ENCODE data around the gene TMEM53. TPM values are rescaled to one million over a fixed set of nuclear protein-coding genes. Genes with fewer than 3 reads are reported as not detected.

TMEM53 gene
- total and polyA plus RNA-seq, 11 donors, result 8.5 to 20.0 (median 12.5) TPM

GRCh38 chr1:44617703-44618029, 56.6 kb downstream of the TMEM53 start:
- DNase-seq (no peak), ATAC-seq (no peak)
- H3K27ac ChIP-seq, result no peak overlapping the region
- peaks cover 0 to 16% (median 0%) of the 10 kb centered on the region in 9 donors for H3K27me3 ChIP-seq
- no peaks in the 10 kb centered on the region for H3K9me3 ChIP-seq
- 74 to 91% (median 85%) methylated on average over 1 of the region's 1 CpG for WGBS, 4 donors
- intact Hi-C loops (cut with DNase I), result no loop called here
- peaks cover 0 to 11% (median 0%) of the 10 kb centered on the region in 12 donors for H3K4me1 ChIP-seq
- TF ChIP-seq, protein P1, sequence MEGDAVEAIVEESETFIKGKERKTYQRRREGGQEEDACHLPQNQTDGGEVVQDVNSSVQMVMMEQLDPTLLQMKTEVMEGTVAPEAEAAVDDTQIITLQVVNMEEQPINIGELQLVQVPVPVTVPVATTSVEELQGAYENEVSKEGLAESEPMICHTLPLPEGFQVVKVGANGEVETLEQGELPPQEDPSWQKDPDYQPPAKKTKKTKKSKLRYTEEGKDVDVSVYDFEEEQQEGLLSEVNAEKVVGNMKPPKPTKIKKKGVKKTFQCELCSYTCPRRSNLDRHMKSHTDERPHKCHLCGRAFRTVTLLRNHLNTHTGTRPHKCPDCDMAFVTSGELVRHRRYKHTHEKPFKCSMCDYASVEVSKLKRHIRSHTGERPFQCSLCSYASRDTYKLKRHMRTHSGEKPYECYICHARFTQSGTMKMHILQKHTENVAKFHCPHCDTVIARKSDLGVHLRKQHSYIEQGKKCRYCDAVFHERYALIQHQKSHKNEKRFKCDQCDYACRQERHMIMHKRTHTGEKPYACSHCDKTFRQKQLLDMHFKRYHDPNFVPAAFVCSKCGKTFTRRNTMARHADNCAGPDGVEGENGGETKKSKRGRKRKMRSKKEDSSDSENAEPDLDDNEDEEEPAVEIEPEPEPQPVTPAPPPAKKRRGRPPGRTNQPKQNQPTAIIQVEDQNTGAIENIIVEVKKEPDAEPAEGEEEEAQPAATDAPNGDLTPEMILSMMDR (IDR thresholded peaks at IDR 0.05), result no peak
- no peak for TF ChIP-seq POLR2A (IDR thresholded peaks at IDR 0.05)
- peak overlapping the region in 4 of 12 donors; percentile 25 to 43 (median 41) for H3K4me3 ChIP-seq
- no peaks in the 10 kb centered on the region for H3K36me3 ChIP-seq

DNA sequence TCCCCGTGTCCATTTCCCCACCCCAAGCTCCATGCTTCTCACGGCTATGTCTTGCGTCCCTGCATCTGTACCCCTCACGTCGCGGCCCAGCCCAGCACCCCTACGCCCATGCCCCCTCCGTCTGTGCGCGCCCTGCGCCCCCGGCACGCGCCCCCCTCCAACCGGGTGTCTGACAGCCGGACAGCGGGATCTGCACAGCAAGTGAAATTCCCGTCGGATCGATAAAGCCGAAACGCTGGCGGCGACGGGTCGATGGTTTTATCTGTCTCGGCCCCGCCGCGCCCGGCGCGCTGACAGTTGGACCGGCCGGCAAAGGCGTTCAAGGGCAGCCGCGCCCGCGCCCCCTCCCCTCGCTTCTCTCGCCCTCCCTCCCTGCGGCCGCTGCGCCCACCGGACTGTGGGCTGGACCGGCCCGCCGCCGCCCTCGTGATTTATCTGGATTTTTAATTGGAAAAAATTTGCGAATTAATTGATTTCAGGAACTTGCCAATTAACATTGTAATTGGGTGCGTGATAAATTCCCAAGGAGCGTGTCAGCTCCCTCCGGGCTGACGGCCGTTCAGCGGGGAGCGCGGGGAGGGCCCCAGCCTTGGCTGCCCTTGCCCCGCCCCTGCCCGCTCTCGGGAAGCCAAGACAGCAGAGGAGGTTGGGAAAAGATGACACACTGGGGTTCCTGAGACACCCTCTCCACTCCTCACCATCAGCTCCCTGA, 57.1 kb downstream of the TMEM53 start:
- no peak overlapping the region for H3K27ac ChIP-seq

DNA sequence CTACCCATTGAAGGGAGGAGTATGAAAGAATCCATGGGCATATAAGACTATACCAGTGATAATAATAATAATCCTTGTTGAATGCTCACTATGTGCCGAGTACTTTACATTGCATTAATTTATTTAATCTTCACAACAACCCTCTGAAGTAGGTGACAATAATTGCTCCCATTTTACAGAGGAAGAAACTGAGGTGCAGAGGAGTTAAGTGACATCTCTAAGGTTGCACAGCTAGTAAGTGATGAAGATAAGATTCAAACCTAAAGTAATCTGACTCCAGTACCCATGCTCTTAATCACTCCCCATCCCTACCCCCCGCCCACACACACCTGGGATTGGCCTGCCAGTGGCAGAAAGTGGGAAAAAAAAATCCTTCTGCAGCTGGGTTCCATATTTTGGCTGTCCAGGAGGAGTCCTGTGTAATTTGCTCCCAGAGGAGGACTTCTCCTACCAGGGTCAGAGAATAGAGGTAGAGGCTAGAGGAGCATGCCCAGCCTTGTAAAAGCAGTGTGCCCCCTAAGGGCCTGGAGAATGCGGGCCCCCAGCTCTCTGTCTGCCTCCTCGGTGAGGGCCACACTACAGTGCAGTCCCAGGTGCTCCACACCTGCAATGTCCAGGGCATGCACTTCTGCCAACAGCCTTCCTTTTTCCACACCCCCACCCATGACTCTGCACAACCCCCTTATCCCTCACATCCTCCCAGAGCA, 57.8 kb downstream of the TMEM53 start:
- Histone ChIP-seq H3K4me3 (peak overlapping the region in 5 of 12 donors; percentile 38 to 49 (median 43)), H3K4me1 (peaks cover 0 to 11% (median 0%) of the 10 kb centered on the region in 12 donors), H3K36me3 (no peaks in the 10 kb centered on the region), H3K27ac (no peak overlapping the region), H3K27me3 (peaks cover 0 to 16% (median 0%) of the 10 kb centered on the region in 9 donors), H3K9me3 (no peaks in the 10 kb centered on the region)
- TF ChIP-seq, protein P1 (IDR thresholded peaks at IDR 0.05), result no peak
- TF ChIP-seq POLR2A (IDR thresholded peaks at IDR 0.05), result no peak
- ATAC-seq, result no peak
- intact Hi-C loops (cut with DNase I), result no loop called here
- DNase-seq, result no peak
- 70 to 87% (median 71%) methylated on average over 4 of the region's 4 CpGs for WGBS, 4 donors

More for the DNA sequence above, 57.1 kb downstream of the TMEM53 start:
- no peaks in the 10 kb centered on the region for H3K9me3 ChIP-seq
- intact Hi-C loops (cut with DNase I), result no loop called here
- peaks cover 0 to 16% (median 0%) of the 10 kb centered on the region in 9 donors for H3K27me3 ChIP-seq
- peak in 2 of 4 donors; percentile 20 to 54 for ATAC-seq
- peak overlapping the region in 11 of 12 donors; percentile 16 to 49 (median 41) for H3K4me3 ChIP-seq
- H3K36me3 ChIP-seq, result no peaks in the 10 kb centered on the region
- no peak for TF ChIP-seq POLR2A (IDR thresholded peaks at IDR 0.05)
- TF ChIP-seq, protein P1 (IDR thresholded peaks at IDR 0.05), result no peak
- WGBS, 4 donors, result 19 to 41% (median 31%) methylated on average over 55 to 63 of the region's 63 CpGs
- DNase-seq, result no peak
- peaks cover 0 to 11% (median 0%) of the 10 kb centered on the region in 12 donors for H3K4me1 ChIP-seq

DNA sequence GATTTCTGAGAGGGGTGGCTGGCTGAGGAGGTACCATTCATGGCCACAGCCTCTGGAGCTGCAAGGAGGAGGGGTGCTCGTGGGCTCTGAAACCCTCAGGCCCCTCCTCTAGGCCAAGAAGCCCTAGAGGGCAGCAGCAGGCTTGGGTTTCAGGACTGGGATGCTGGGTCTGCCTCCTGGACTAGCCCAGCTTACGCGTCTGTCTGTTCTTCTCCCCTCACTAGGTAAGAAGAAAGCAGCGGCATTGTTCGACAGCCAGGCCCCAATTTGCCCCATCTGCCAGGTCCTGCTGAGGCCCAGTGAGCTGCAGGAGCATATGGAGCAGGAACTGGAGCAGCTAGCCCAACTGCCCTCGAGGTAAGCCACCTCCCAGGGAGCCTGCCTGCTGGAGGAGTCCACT, 60.3 kb downstream of the TMEM53 start:
- no peak for DNase-seq
- Histone ChIP-seq H3K27me3 (peaks cover 0 to 27% (median 0%) of the 10 kb centered on the region in 9 donors), H3K36me3 (no peaks in the 10 kb centered on the region), H3K27ac (no peak overlapping the region), H3K4me1 (peaks cover 0 to 11% (median 0%) of the 10 kb centered on the region in 12 donors), H3K9me3 (no peaks in the 10 kb centered on the region), H3K4me3 (no peak overlapping the region)
- no peak for ATAC-seq
- WGBS, 4 donors, result 89 to 93% (median 90%) methylated on average over 5 to 6 of the region's 6 CpGs
- no peak for TF ChIP-seq POLR2A (IDR thresholded peaks at IDR 0.05)
- TF ChIP-seq, protein P1 (IDR thresholded peaks at IDR 0.05), result no peak
- intact Hi-C loops (cut with DNase I), result no loop called here

All from heart left ventricle (tissue), 16 donors.